GM21723 (cell line): ENCODE measurements around the gene DMAP1.

ENCODE experiments used
- ATAC-seq: cut with Tn5 transposase; IDR thresholded peaks from one replicate; pipeline ENCODE4 v1.9.1; 2021; ENCODE audit warnings: mild to moderate bottlenecking, moderate library complexity; ENCODE audit not compliant: unreplicated experiment

DMAP1 gene

DNA sequence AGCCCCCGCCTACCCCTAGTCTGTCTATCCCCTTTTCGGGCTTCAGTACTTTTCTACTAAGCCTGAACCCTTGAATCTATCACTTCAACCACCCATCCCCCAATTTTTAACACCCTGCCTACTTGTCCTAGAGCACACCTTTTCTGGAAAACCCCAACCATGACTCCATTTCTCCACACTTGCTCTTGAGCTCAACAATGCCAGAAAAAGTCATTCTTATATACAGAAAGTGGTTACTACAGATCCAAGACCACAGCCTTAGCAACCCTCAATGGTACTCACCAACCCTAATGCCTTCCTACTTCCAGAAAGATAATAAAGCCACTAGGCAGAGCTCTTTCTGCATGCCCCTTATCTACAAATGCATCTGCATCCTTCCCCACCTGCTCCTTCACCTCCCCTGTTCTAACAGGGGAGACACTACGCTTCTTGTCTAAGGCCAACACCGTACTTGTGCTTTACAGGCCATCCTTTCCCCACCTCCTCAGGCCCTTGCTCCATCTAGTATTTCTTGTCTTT lies 41.2 kb downstream of the DMAP1 start:
- no peak for ATAC-seq

DNA sequence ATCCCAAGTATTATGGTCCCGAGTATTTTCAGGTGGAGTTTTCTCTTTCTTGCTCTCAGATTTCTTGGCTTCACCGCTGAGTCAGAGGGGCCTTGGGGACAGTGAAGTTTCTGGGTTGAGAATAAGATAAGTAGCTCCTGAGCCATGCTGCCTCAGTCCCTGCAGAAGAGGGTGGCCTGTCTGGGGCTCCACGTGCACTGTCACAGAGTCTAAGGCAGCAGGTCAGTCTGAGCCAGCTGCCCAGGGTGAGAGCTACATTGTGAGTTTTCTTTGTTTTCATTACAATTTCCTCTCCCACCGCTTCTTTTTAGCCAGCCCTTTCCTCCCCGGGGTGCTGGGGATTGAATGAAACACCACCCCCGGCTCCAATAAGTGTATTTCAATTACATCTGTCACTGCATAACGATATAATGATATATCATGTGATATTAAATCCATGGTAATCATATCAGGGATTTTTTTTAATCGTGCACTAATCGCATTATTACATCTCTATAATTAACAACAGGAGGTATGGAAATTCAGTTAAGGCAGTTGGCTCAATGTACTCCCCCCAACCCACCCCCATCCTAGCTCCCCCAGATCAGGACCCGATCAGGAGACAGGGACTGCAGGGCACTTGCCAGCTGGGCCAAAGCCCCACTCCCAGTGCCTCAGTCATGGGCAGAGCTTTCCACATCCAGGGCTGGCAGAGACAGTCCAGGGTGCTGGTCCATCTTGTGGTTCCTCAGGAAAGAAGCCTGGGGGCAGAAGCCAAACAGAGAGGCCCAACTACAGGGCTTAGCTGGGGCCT lies 43.7 kb downstream of the DMAP1 start:
- ATAC-seq = no peak

DNA sequence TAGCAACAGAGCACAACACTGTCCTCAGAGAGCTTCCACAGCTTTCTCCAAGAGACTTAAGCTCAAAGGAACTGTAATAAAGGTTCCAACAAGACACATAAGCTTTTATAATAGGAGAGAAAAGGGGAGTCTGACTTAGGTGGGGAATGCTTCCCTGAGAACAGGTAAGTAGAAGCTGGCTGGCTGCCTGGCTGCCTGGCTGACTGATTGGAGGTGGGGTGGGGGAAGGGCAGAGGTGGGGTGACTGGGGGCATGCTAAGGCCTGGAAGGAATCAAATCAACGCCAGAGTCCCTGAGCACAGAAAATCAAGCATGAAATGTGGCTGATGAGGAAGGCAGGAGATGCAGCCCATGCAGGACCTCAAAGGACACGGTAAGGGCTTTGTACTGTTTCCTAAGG lies 45.8 kb downstream of the DMAP1 start:
- no peak for ATAC-seq

DNA sequence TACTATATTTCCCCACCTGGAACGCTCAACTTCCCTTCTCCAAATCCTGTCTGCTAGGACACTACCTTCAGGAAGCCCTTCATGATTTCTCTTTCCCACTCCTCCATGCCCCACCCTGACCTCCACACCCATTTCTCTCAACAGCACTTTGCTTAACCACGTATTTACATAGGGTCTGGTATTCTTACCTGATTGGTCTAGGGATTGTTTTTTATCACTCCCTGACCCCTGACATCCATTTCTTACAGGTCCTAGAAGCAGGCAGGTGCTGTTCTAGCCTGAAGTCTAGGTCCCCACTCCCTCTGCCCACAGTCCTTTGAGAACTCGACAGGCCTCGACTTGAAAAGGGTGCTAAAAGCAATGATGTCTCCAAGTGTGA lies 47.5 kb downstream of the DMAP1 start:
- no peak for ATAC-seq

DNA sequence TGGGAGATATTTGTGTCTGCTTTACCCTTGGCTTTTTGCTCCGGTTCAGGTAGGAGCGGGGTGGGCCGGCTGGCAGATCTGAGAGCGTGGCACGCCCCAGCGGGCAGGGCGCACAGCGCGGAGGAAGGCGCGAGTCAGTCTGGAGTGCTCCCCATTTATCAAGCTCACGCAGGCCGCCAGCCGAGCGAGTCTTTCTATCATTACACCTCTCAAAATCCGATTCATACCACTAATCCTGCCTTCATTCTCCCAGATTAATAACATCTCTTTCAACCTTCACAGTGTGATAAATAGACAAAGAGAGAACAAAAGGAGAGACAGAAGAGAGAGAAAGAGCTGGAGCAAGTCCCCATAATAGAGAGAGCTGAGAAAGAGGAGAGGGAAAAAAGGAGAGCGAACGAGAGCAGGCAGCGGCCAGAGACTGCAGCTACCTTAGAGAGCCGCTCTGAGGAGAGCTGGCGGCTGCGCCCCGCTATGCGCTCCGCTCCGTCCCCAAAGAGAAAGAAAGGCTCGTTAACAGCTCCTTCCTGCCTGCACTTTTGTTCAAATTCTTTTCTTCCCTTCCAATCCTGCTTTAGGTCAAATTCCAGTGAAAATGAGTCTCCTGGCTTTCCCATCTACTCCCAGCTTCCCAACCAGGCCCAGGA lies 48.0 kb downstream of the DMAP1 start:
- no peak for ATAC-seq

DNA sequence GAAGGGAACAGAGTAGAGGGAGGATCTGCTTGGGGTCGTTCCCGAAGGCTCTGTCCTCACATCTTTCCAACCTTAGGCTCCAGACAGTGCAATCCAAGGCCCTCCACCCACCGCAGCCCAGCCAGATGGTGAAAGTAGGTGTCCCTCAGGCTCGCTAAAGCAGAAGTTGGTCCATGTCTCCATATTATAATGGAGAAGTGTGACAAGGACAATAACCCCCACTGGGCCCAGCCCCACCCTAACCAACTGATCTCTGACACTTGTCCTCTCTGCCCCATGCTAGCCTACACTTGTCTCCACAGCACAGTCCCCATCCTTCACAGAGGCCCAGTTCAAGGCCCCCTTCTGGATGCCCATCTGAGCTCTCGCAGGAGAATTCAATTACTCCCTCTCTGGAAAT lies 48.7 kb downstream of the DMAP1 start:
- ATAC-seq = no peak

DNA sequence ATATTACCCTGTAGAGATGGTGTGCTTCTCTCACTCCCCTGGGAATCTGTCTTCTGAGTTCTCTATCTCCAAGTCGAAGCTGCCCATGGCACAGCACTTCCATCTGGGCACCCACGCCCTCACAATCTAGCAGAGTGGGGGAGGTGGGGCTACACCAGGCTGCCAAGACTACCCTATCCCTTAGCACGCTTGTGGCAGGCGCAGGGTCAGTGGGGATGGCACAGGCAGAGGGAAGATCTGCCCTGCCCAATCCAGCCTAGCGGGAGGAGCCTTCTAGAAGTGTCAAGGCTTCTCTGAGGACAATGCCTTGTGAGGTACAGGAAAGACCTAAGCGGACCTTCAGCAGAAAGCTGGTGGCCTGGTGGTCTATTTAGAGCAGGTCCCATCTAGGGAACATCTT lies 49.1 kb downstream of the DMAP1 start:
- ATAC-seq = no peak

DNA sequence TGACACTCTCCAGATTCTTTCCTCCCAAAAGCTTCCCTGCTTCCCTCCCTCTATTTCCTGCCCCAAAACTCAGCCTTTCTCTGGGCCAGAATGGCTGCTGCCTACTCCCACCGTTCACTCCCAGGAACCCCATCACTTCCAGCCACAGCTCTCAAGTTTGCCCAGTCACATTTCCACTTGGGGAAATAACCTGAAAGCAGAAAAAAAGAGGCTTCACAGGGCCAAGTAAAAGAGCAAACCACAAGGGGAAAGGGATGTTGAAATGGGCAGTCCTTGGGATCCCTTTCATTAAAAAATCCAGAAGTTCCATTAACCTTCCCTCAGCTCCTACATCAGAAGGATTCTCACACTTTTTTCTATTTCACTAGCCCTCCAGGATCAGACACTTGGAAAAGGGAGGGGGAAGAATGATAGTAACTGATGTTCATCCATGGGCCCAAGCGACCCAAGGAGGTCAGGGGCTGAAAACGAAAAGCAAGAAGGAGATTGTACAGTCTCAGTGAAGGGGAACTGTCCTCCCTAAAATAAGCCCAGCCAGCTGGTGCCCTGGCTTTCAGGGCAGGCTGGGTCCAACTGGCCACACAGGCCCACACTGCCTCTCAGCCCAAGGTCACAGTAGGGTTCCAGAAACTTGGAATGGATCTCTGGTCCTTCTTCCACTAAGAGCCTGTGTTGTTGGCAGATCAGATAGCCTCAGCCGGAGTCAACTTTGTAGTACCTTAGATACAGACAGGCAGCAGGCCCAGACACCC lies 49.7 kb downstream of the DMAP1 start:
- ATAC-seq = no peak

DNA sequence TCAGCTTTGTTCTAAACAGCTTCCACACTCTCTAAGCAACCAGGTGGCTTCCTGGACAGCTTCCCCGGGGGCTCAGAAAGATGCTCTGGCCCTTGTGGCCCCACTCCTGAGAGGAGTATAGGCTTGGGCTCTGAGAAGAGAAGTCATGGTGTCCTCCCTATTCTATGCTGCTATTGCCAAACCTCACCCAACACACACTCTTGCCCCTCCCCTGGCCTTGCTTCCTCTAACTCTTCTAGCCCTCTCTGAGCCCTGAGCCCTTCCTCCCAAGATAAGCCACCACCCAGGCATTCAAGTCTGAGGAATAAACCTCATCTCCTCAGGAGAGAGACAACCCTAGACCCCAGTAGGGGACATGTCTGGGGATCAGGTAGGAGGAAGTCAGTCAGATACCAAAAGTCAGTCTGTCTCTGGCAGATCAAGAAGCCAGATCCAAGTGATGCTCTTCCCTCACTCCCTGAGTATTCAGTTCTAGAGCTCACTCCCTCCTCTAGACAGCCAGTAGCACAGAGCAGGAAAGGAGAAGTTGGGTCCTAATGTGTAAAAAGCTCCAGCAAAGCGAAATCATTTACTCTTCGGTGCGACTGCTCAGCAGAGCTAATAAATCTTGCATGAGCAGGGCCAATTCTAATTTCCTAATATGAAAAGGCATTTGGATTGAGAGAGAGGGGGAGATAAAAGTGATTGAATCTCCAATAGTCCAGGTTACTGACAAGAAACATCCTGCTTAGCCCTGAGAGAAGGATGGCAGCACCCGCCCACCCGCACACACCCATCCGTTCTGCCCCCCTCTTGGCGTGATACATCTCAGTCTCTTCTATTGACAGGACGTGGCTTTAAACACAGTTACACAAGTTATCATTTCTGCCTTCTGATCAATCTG lies 50.5 kb downstream of the DMAP1 start:
- no peak for ATAC-seq

DNA sequence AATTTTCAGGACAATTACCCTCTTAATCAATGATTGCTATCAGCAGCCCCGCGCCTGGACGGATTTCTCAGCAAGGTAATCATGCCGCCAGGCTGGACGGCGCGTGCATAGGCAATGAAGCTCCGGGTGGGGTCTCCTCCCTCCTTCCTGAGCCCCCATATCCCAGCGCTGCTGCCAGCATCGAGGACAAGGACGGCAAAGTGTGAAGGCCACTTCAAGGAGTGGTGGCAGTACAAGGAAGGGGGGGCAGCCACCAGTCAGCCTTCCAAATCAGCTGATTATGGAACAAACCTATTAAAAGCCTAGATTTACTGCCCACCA lies 51.1 kb downstream of the DMAP1 start:
- no peak for ATAC-seq

DNA sequence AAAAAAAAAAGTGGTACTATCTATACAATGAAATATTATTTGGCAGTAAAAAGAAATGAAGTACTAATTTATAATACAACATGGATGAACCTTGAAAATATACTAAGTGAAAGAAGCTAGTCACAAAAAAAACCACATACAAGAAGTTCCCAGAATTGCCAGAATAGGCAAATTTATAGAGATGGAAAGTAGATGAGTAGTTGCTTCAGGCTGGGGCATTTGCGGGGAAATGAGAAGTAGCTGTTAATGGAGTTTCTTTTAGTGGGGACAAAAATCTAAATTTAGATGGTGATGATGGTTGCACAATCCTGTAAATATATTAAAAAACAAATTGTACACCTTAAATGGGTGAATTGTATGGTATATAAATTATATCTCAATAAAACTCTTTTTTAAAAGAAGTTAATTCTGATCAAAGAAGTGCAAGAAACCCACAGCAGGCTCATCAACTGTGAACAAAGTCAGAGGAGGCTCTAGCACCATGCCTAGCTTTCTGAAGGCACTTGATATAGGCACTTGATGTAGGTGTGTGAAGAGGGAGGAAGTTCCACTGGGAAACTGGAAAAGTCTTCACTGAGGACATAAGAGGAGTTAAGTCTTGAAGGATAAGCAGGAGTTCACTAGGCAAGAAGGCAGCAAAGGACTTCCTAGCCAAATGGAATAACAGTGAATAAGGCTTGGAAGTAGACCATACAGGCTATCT lies 52.5 kb downstream of the DMAP1 start:
- no peak for ATAC-seq

DNA sequence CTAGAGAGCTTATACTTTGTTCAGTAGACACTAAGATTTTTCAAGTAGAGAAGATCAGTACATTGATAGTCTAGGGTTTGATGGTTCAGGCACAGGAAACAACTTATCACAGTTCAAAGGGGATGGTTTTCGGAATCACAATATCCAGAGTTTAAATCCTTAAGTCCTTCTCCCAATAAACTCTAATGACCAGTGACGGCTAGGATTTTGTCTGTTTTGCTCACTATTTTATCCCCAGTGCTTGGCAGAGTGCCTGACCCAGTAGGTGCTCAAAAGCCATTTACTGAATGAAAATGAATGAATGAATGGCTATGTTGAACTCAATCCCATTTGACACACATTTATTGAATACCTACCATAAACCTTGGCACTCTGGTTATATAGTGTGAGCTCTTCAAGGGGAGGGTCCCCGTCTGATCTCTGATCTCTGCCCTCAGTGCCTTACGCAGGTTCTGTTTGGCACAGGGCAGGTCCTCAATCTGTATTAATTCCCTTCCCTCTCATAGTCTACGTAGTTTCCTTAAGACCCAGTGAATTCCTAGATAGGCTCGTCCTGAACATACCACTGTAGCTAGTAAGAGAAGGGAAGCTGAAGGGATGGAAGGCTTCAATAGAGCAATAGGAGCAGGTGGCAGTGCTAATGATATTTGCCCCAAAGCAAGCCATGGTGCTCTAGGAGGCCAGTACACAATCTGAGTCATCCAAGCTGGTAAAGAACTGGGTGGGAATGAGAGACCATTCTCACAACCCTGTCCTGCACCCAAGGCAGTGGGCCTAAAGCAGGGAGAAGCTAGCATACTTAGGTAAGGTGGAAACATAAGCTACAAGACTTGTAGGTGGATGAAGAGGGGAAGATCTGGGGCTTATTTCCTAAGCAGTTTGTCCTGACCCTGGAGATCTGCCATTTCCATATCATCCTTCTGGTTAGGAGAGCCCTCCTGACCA lies 53.4 kb downstream of the DMAP1 start:
- ATAC-seq = no peak

DNA sequence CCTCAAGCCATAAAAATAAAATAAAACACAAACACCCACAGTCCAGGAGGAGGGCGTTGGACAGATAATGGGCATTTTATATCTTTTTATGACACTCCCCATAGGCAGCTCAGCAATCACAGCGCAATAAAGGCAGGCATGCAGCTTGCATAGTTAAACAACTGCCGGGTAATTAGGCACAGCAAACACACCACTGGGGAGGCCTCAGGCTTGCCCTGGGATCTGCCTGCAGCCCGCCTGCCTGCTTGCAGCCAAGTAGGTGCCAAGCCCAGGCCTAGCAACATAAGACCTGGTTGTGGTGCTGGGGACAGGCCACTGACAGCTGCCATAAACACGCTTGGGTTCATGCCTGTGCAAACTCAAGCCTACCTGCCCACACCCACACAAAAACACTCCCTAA lies 54.2 kb downstream of the DMAP1 start:
- no peak for ATAC-seq

DNA sequence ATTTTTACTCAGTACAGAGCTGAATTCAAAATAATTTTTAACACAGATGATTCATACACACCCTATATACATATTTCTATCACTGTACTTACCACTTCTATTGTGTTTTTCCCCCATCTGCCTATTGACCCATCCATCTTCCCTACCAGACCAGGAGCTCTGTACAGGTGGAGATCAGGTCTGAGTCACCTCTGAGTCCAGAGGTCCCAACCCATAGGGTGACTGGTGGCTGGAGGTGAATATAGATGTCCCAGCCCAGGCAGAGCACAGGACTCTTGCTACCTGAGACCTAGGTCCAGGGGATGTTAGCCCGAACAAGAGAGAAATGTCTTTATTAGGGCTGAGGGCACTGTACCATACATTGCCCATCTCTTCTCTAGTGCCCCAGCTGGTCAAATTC lies 54.8 kb downstream of the DMAP1 start:
- no peak for ATAC-seq
